Embryonic facial prominence (tissue), 1 donor: ENCODE results near the gene PPP1R3F.

Source experiments
- DNase-seq: peaks from one replicate; pipeline ENCODE4 v3.0.0-alpha.2; 2016; ENCODE audit errors: extremely low spot score

Gene PPP1R3F

GRCh38 chrX:49249616-49250015 is 20.0 kb upstream of the PPP1R3F start:
- no peak for DNase-seq

GRCh38 chrX:49250066-49250465 is 19.5 kb upstream of the PPP1R3F start:
- no peak for DNase-seq

GRCh38 chrX:49250578-49250977 is 19.0 kb upstream of the PPP1R3F start:
- no peak for DNase-seq

- DNase-seq: no peak
Measured at GRCh38 chrX:49251325-49251724, 18.3 kb upstream of the PPP1R3F start.

- no peak for DNase-seq
Measured at GRCh38 chrX:49254639-49255038, 15.0 kb upstream of the PPP1R3F start.

GRCh38 chrX:49256268-49256995 is 13.2 kb upstream of the PPP1R3F start:
- no peak for DNase-seq

GRCh38 chrX:49257074-49257790 is 12.4 kb upstream of the PPP1R3F start:
- DNase-seq: no peak

- no peak for DNase-seq
Measured at GRCh38 chrX:49257846-49258748, 11.5 kb upstream of the PPP1R3F start.

- no peak for DNase-seq
Measured at GRCh38 chrX:49258749-49259124, 10.9 kb upstream of the PPP1R3F start.

GRCh38 chrX:49260221-49260985 is 9.2 kb upstream of the PPP1R3F start:
- no peak for DNase-seq

- no peak for DNase-seq
Measured at GRCh38 chrX:49262603-49263002, 7.0 kb upstream of the PPP1R3F start.

- DNase-seq: no peak
Measured at GRCh38 chrX:49263631-49264030, 6.0 kb upstream of the PPP1R3F start.

- no peak for DNase-seq
Measured at GRCh38 chrX:49264460-49264859, 5.1 kb upstream of the PPP1R3F start, which contains the start of gene FOXP3. Gene FOXP3 (minus strand): TSS chrX:49264710. CDS start chrX:49258505, 6,205 bp downstream.

GRCh38 chrX:49266523-49267445 is 2.8 kb upstream of the PPP1R3F start:
- no peak for DNase-seq

- DNase-seq: no peak
Measured at GRCh38 chrX:49268702-49269009, 937 bp upstream of the PPP1R3F start.

GRCh38 chrX:49269010-49269766 is 405 bp upstream of the PPP1R3F start:
- DNase-seq: peak; percentile 95

GRCh38 chrX:49270249-49270921 is 792 bp downstream of the PPP1R3F start:
- DNase-seq: no peak

GRCh38 chrX:49271341-49271740 is 1.7 kb downstream of the PPP1R3F start:
- no peak for DNase-seq

- DNase-seq: no peak
Measured at GRCh38 chrX:49272421-49272820, 2.8 kb downstream of the PPP1R3F start.
